ENCODE data around the gene KCNH8.
"Not testable (repeated sequence)": the region's sequence is repeated elsewhere in the genome, so short reads cannot be mapped to it uniquely, and the experiment has no call there.

KCNH8 gene

GRCh38 chr3:19147905-19148767, at the start of gene KCNH8:
TSS of gene KCNH8 (plus strand) at chr3:19148510. CDS start at chr3:19148720, 210 bp downstream.
- DNase-seq (ENCODE audit: low read depth, low spot score), result no peak

GRCh38 chr3:19102654-19103290, 45.5 kb upstream of the KCNH8 start:
- DNase-seq (ENCODE audit: low read depth, low spot score), result not testable (repeated sequence)

- no peak for DNase-seq (ENCODE audit: low read depth, low spot score)
Measured at GRCh38 chr3:19103510-19103909, 44.8 kb upstream of the KCNH8 start.

GRCh38 chr3:19104459-19104858, 43.9 kb upstream of the KCNH8 start:
- no peak for DNase-seq (ENCODE audit: low read depth, low spot score)

GRCh38 chr3:19105826-19106225, 42.5 kb upstream of the KCNH8 start:
- no peak for DNase-seq (ENCODE audit: low read depth, low spot score)

- DNase-seq (ENCODE audit: low read depth, low spot score), result no peak
Measured at GRCh38 chr3:19106307-19106706, 42.0 kb upstream of the KCNH8 start.

- no peak for DNase-seq (ENCODE audit: low read depth, low spot score)
Measured at GRCh38 chr3:19107719-19108118, 40.6 kb upstream of the KCNH8 start.

GRCh38 chr3:19110335-19110895, 37.9 kb upstream of the KCNH8 start:
- no peak for DNase-seq (ENCODE audit: low read depth, low spot score)

- DNase-seq (ENCODE audit: low read depth, low spot score), result no peak
Measured at GRCh38 chr3:19114461-19114860, 33.8 kb upstream of the KCNH8 start.

- no peak for DNase-seq (ENCODE audit: low read depth, low spot score)
Measured at GRCh38 chr3:19116239-19116638, 32.1 kb upstream of the KCNH8 start.

- DNase-seq (ENCODE audit: low read depth, low spot score), result no peak
Measured at GRCh38 chr3:19124752-19125151, 23.6 kb upstream of the KCNH8 start.

- DNase-seq (ENCODE audit: low read depth, low spot score), result no peak
Measured at GRCh38 chr3:19139863-19140262, 8.4 kb upstream of the KCNH8 start.

- DNase-seq (ENCODE audit: low read depth, low spot score), result no peak
Measured at GRCh38 chr3:19146685-19147650, 1.3 kb upstream of the KCNH8 start.

- DNase-seq (ENCODE audit: low read depth, low spot score), result no peak
Measured at GRCh38 chr3:19148768-19149091, 420 bp downstream of the KCNH8 start.

- no peak for DNase-seq (ENCODE audit: low read depth, low spot score)
Measured at GRCh38 chr3:19149368-19149767, 1.1 kb downstream of the KCNH8 start.

- no peak for DNase-seq (ENCODE audit: low read depth, low spot score)
Measured at GRCh38 chr3:19151171-19151570, 2.9 kb downstream of the KCNH8 start.

GRCh38 chr3:19154693-19155250, 6.5 kb downstream of the KCNH8 start:
- DNase-seq (ENCODE audit: low read depth, low spot score), result no peak

GRCh38 chr3:19155375-19155774, 7.1 kb downstream of the KCNH8 start:
- no peak for DNase-seq (ENCODE audit: low read depth, low spot score)

GRCh38 chr3:19159966-19160635, 11.8 kb downstream of the KCNH8 start:
- DNase-seq (ENCODE audit: low read depth, low spot score), result no peak

GRCh38 chr3:19165654-19166053, 17.3 kb downstream of the KCNH8 start:
- no peak for DNase-seq (ENCODE audit: low read depth, low spot score)

GRCh38 chr3:19171794-19172193, 23.5 kb downstream of the KCNH8 start:
- DNase-seq (ENCODE audit: low read depth, low spot score), result no peak
